ENCODE measurements around the gene MSI2.

DNA sequence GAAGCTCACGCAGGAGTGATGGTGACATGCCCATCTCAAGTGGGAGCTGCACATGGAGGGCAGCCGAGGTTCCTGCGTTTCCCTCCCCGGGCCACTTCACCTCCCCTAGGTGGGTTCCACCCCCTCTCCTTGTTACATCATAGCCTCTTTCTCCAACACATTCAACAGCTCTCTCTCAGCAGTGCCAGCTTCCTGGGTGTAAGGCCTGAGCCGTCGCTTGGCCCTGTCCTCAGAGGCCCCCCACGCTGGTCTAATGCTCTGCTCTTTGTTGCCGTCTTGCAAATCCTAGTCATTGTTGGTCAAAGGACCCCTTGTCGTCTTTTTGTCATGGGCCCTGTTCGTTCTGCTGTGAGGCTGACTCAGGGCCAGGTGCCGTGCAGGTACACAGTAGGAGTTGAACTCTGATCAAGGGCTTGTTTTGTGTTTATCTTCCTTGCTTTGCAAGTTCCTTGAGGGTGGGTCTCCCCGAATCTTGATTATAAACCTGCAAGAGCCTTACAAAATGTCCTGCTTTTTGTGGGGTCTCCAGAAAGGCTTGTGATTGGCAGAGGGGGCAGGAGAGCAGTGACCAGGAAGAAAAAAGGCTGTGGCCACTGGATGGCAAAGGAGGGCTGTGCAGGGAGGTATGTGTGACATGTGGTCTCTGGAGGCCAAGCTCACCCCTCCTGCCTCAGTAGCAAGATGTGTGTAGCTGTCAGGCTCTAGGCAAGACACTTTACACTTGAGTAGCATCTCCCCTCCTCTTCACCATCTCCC is 352.2 kb downstream of the MSI2 start:
- TF ChIP-seq EZH2 (IDR thresholded peaks at IDR 0.05; ENCODE audit: borderline replicate concordance, insufficient read depth, low read depth, low read length, poor library complexity, severe bottlenecking) = no peak
- TF ChIP-seq, protein P1, sequence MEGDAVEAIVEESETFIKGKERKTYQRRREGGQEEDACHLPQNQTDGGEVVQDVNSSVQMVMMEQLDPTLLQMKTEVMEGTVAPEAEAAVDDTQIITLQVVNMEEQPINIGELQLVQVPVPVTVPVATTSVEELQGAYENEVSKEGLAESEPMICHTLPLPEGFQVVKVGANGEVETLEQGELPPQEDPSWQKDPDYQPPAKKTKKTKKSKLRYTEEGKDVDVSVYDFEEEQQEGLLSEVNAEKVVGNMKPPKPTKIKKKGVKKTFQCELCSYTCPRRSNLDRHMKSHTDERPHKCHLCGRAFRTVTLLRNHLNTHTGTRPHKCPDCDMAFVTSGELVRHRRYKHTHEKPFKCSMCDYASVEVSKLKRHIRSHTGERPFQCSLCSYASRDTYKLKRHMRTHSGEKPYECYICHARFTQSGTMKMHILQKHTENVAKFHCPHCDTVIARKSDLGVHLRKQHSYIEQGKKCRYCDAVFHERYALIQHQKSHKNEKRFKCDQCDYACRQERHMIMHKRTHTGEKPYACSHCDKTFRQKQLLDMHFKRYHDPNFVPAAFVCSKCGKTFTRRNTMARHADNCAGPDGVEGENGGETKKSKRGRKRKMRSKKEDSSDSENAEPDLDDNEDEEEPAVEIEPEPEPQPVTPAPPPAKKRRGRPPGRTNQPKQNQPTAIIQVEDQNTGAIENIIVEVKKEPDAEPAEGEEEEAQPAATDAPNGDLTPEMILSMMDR (IDR thresholded peaks at IDR 0.05) = no peak

Measured in B cell (primary cell).